GM15510 (cell line): Measurements from ENCODE around the gene TANGO2.

Experiments
- POLR2A ChIP-seq: IDR thresholded peaks from 3 replicates; pipeline ENCODE4 v1.6.1; 2011; ENCODE audit warnings: borderline replicate concordance; ENCODE audit not compliant: insufficient read length; ENCODE audit errors: extremely low read depth

TANGO2 gene

GRCh38 chr22:20062043-20062765 is 41.3 kb downstream of the TANGO2 start:
- TF ChIP-seq POLR2A: no peak

- TF ChIP-seq POLR2A: no peak
These were observed 41.8 kb downstream of the TANGO2 start for GRCh38 chr22:20062766-20063083.

- TF ChIP-seq POLR2A: no peak
These were observed 42.6 kb downstream of the TANGO2 start for GRCh38 chr22:20063271-20064139.

DNA sequence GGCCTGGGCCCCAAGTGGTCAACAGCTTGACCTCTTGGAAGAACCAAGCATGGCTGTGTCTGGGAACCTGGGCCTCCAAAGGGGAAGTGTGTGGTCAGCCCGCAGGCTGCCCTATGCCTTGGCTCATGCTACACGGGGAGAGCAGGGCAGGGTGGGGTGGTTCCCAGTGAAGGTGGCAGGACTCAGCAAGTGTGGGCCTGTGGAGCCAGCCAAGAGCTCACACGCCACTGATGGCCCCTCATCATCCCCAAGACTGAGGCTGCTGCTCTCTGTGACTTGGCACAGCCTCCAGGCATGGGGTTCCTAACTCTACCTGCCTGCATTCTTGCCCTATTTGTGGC is 43.2 kb downstream of the TANGO2 start:
- TF ChIP-seq POLR2A: no peak

GRCh38 chr22:20064545-20065262 is 43.8 kb downstream of the TANGO2 start:
- no peak for TF ChIP-seq POLR2A

GRCh38 chr22:20065896-20066616 is 45.1 kb downstream of the TANGO2 start:
- TF ChIP-seq POLR2A: no peak

- no peak for TF ChIP-seq POLR2A
These were observed 45.9 kb downstream of the TANGO2 start for GRCh38 chr22:20066617-20067383.

DNA sequence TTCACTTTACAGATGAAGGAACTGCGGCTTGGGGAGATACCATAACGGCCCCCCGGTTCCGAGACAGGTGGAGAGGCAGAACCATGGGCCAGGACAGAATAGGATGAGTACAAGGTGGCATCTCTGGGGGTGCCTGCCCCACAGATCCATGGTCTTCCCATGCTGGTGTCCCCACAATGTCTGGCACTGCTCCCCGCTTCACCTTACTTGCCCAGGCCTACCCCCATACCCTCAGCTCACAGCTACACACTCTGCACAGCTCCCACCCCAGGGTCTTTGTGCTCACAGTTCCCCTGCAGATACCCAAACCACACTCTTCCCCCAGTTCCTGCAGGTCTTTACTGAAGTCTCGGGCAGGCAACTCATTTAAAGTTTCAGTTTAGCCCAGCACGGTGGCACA is 47.7 kb downstream of the TANGO2 start:
- no peak for TF ChIP-seq POLR2A

DNA sequence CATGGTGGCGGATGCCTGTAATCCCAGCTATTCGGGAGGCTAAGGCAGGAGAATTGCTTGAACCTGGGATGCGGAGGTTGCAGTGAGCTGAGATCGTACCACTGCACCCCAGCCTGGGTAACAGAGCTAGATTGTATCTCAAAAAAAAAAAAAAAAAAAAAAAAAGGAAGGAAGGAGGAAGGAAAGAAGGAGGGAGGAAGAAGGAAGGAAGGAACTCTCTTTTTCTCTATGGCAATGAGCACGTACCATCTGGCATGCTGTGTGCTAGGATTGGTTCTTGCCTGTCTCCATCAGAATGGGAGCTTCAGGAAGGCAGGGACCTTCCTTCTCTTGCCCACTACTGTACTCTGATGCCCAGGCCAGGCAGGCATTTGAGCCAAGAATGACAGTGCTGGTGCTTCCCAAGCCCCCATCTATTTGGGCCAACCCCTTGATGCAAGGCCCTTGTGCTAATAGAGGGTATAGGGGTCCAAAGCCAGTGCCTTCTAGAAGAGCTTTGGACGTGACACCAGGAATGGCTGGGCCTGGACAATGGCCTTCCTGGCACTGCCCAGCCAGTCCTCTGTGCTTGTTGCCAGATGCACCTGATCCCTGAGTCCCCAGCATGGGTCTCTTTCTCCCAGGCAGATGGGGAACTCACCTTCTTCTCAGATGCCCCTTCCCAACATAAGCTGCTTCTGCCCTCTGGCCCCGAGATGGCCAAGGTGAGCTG is 48.6 kb downstream of the TANGO2 start:
- no peak for TF ChIP-seq POLR2A

DNA sequence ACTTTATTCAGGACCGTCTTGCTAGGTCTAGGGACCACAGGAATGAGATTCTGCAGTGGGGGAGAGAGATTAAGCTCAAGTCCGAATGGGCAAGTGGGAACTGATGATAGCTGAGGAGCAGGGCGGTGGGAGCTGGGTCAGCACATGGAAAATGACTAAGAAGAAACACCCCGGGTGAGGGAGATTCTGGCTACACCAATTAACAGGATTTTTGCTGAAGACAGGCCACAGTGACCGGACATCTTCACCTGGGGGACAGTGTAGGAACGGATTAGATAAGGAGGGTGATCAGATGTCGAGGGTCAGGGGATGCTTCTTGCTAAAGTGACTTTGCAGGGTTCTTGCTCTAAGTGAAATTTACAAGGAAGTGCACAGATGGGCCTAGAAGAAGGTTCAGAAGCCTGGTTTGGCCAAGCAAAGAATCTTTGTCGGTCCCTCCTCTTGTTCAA is 50.6 kb downstream of the TANGO2 start:
- TF ChIP-seq POLR2A: no peak

GRCh38 chr22:20076627-20077172 is 55.8 kb downstream of the TANGO2 start:
- no peak for TF ChIP-seq POLR2A

GRCh38 chr22:20079745-20080444 is 59.0 kb downstream of the TANGO2 start, which contains the start of gene DGCR8:
Gene DGCR8 (plus strand): TSS chr22:20080241. CDS start chr22:20085964, 5,723 bp downstream.
- TF ChIP-seq POLR2A: peak; percentile 73

DNA sequence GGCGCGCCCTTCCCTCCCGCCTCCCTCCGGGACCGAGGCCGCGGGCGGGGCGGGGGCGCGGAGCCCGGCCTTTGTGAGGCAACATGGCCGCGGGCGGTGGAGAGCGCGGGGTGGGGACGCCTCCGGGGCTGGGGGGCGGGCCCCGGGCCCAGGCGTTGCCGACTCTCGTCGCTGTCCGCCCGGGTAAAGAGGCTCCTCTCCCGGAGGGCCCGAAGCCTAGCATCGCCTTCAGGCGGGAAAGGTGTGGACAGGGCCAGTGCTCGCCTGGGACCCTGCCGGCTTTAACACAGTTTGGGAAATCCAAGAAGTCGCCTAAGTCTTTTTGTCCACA is 59.5 kb downstream of the TANGO2 start:
- TF ChIP-seq POLR2A: no peak
